Dendritic cell treated with granulocyte-macrophage colony-stimulating factor and Interleukin-4, amounts not matched to agents 40 ng/mL and 50 ng/mL, for 4 days (primary cell): ENCODE measurements around the gene TIMM17B.
A peak's percentile ranks its signal among the peaks of the same experiment; 100 is the strongest.

Experiments
- H3K27ac Mint-ChIP-seq: one replicate; pipeline ENCODE4 v1.8.0; 2022; ENCODE audit warnings: mild to moderate bottlenecking, mixed read lengths
- H3K27me3 Mint-ChIP-seq: one replicate; pipeline ENCODE4 v1.8.0; 2022; ENCODE audit warnings: mild to moderate bottlenecking, mixed read lengths
- H3K36me3 Mint-ChIP-seq: one replicate; pipeline ENCODE4 v1.8.0; 2022; ENCODE audit warnings: low read depth, mixed read lengths
- H3K4me1 Mint-ChIP-seq: one replicate; pipeline ENCODE4 v1.8.0; 2022; ENCODE audit warnings: low read depth, mixed read lengths
- H3K4me3 Mint-ChIP-seq: one replicate; pipeline ENCODE4 v1.8.0; 2022; ENCODE audit warnings: mild to moderate bottlenecking, moderate library complexity, mixed read lengths
- H3K9me3 Mint-ChIP-seq: one replicate; pipeline ENCODE4 v1.8.0; 2022; ENCODE audit warnings: mixed read lengths
- intact Hi-C: fragments of 100-400 bp; cut with micrococcal nuclease; formaldehyde crosslinking; loops from one replicate; pipeline ENCODE4 v1.15.0; 2022

TIMM17B gene

GRCh38 chrX:48913605-48914366 is 16.2 kb upstream of the TIMM17B start:
- peak overlapping the region; percentile 79 for H3K27ac Mint-ChIP-seq
- no peaks in the 10 kb centered on the region for H3K9me3 Mint-ChIP-seq
- no peaks in the 10 kb centered on the region for H3K27me3 Mint-ChIP-seq
- intact Hi-C loops, result no loop called here
- H3K36me3 Mint-ChIP-seq, result peaks cover 59% of the 10 kb centered on the region
- no peak overlapping the region for H3K4me3 Mint-ChIP-seq
- H3K4me1 Mint-ChIP-seq, result peaks cover 56% of the 10 kb centered on the region

- H3K27ac Mint-ChIP-seq, result peak within 1 kb of the TSS; percentile 91
- H3K9me3 Mint-ChIP-seq, result no peaks in the 10 kb centered on the region
- peak within 1 kb of the TSS; percentile 97 for H3K4me3 Mint-ChIP-seq
- peaks cover 40% of the 10 kb centered on the region for H3K4me1 Mint-ChIP-seq
- H3K27me3 Mint-ChIP-seq, result no peaks in the 10 kb centered on the region
- intact Hi-C loops, result no loop called here
- H3K36me3 Mint-ChIP-seq, result peaks cover 61% of the 10 kb centered on the region
These were observed 14.0 kb upstream of the TIMM17B start, which contains the start of gene SLC35A2 for GRCh38 chrX:48911412-48912182. TSS of gene SLC35A2 (minus strand) at chrX:48911646. CDS start at chrX:48911636, 10 bp downstream.

- Mint-ChIP-seq H3K36me3 (peaks cover 68% of the 10 kb centered on the region), H3K4me1 (peaks cover 40% of the 10 kb centered on the region), H3K9me3 (no peaks in the 10 kb centered on the region)
These were observed 13.4 kb upstream of the TIMM17B start for GRCh38 chrX:48910926-48911411.

DNA sequence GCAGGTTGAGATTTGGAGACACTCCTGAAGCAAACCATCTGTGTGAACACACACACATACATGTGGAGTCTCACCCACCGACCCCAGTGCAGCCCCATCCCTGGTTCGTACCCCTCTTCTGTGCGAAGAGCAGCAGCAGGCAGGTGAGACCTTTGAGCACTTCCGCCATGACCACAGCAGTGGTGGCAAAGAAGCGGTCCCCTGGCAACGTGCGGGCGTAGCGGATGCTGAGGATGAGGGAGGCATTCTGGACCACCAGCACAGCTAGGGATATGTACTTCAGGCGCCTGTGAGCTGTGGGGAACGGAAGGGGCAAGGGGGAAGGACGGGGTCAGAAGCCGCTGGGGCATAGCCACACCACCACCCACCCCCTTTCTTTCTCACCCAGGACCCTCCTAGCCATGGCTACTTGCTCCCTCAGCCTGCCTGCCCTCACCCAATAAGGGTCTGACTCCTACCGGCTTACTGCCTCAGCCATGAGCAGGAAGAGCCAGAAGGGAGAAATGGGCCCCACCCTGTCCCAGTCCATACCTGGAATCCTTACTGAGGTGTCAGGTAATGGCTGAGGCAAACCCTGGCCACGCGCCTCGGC is 12.2 kb upstream of the TIMM17B start:
- no peak overlapping the region for H3K27ac Mint-ChIP-seq

More at GRCh38 chrX:48910926-48911411, 13.4 kb upstream of the TIMM17B start:
- Mint-ChIP-seq H3K27ac (peak overlapping the region; percentile 91), H3K27me3 (no peaks in the 10 kb centered on the region), H3K4me3 (peak overlapping the region; percentile 97)
- intact Hi-C loops, result no loop called here

DNA sequence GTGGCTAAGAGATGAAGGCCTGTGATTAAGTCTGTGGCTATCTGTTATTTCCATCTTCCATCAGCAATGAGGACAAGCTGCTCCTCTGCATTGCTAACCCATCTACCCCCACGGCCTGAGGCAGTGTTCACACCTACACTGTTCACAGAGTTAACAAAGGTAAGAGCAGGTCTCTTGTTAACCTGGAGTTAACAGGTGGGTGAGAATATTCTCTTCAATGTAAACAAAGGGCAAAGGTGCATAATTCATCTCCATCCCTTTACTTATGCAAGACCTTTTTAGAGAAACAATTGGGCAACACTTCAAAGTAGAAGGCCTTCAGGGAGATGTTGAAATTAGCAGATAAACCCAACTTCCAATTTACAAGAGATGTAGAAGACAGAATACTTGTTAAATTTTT is 11.0 kb upstream of the TIMM17B start:
- Mint-ChIP-seq H3K4me3 (no peak overlapping the region), H3K27ac (no peak overlapping the region), H3K27me3 (no peaks in the 10 kb centered on the region), H3K4me1 (peaks cover 22% of the 10 kb centered on the region), H3K36me3 (peaks cover 68% of the 10 kb centered on the region), H3K9me3 (no peaks in the 10 kb centered on the region)
- intact Hi-C loops, result no loop called here

More for the DNA sequence above, 12.2 kb upstream of the TIMM17B start:
- Mint-ChIP-seq H3K36me3 (peaks cover 68% of the 10 kb centered on the region), H3K4me1 (peaks cover 34% of the 10 kb centered on the region), H3K9me3 (no peaks in the 10 kb centered on the region), H3K4me3 (no peak overlapping the region), H3K27me3 (no peaks in the 10 kb centered on the region)
- intact Hi-C loops, result no loop called here

- Mint-ChIP-seq H3K9me3 (no peaks in the 10 kb centered on the region), H3K27me3 (no peaks in the 10 kb centered on the region), H3K4me1 (peaks cover 3% of the 10 kb centered on the region), H3K27ac (no peak overlapping the region), H3K4me3 (no peak overlapping the region), H3K36me3 (peaks cover 83% of the 10 kb centered on the region)
- intact Hi-C loops, result no loop called here
These were observed 7.7 kb upstream of the TIMM17B start for GRCh38 chrX:48905090-48905790.

DNA sequence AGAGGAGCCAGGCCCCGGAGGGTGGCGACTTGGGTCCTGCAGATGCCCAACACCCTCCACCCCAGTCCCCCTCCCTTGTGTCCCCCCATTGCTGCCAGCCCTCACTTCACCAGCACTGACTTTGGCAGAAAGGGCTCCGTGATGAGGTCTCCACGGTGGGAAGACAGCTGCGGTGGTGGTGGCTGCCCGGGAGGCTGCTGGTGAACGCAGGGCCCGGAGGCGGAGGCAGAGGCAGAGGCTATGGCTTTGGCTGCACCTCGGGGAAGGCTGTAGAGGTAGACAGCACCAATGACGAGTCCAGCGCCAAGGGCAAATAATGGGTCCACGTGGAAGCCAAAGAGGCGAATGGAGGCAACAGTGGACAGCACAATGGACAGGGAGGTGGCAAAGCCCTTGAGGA is 7.1 kb upstream of the TIMM17B start:
- Mint-ChIP-seq H3K4me3 (no peak overlapping the region), H3K4me1 (no peaks in the 10 kb centered on the region), H3K9me3 (no peaks in the 10 kb centered on the region), H3K27ac (no peak overlapping the region), H3K27me3 (no peaks in the 10 kb centered on the region), H3K36me3 (peaks cover 83% of the 10 kb centered on the region)
- intact Hi-C loops, result loop anchor here (5.0 kb wide), 1 partner anchor 43 kb away; no protein-coding TSS in a partner anchor

DNA sequence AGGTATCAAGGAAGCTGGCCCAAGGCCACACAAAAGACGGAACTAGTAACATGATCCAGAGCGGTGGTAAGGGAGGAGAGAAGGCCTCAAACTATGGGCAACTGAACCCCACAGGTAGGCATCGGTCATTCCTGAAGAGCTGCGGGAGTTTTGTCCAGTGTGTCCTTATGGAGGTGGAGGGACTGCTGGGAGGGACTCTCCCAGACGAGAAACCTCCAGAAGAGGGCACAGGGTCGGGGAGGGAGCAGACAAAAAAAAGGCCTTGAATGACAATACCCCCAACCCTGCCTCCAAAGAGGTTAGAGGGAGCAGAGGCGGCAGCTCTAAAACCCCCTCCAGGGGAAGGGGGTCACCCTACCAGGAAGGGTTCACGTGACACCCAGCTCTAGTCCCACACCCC is 6.6 kb upstream of the TIMM17B start:
- no peaks in the 10 kb centered on the region for H3K27me3 Mint-ChIP-seq
- H3K36me3 Mint-ChIP-seq, result peaks cover 83% of the 10 kb centered on the region
- H3K27ac Mint-ChIP-seq, result no peak overlapping the region
- no peaks in the 10 kb centered on the region for H3K4me1 Mint-ChIP-seq
- intact Hi-C loops, result loop anchor here (5.0 kb wide), 1 partner anchor 43 kb away; no protein-coding TSS in a partner anchor
- H3K4me3 Mint-ChIP-seq, result no peak overlapping the region
- H3K9me3 Mint-ChIP-seq, result no peaks in the 10 kb centered on the region

DNA sequence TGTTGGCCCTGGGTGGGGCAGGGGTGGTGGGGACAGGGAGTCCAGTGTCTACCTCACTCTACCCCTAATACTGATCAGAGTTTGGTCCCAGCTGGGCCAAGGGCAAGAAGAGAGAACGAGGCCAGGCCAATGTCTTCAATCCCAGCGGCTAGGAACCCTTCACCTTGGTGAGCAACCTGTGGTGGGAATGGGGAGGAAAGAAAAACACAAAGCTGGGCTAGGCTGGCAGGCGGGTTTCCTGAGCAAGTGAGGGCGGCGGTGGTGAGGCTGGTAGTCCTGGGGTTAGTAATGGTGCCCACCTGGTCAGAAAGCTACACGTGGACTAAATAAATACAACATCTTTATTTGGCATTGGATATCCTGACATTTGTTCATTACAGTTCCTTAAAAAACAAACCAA is 5.7 kb upstream of the TIMM17B start:
- intact Hi-C loops, result loop anchor here (5.0 kb wide), 1 partner anchor 44 kb away; no protein-coding TSS in a partner anchor
- peaks cover 77% of the 10 kb centered on the region for H3K36me3 Mint-ChIP-seq
- peaks cover 1% of the 10 kb centered on the region for H3K4me1 Mint-ChIP-seq
- H3K4me3 Mint-ChIP-seq, result no peak overlapping the region
- no peaks in the 10 kb centered on the region for H3K9me3 Mint-ChIP-seq
- no peaks in the 10 kb centered on the region for H3K27me3 Mint-ChIP-seq
- H3K27ac Mint-ChIP-seq, result no peak overlapping the region

DNA sequence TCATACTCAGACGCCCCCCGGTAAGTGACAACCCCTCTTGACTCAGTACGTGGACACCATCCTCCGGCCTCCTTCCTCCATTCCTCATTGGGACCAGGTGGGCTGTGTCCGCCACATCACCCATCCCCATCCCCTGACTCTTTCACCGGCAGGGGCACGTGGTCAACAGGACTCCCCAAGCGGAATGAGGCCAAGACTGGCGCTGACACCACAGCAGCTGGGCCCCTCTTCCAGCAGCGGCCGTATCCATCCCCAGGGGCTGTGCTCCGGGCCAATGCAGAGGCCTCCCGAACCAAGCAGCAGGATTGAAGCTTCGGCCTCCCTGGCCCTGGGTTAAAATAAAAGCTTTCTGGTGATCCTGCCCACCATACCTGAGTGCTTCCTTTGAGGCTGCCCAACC is 5.2 kb upstream of the TIMM17B start:
- intact Hi-C loops, result loop anchor here (5.0 kb wide), 1 partner anchor 45 kb away; no protein-coding TSS in a partner anchor
- Mint-ChIP-seq H3K4me3 (no peak overlapping the region), H3K27ac (no peak overlapping the region), H3K27me3 (no peaks in the 10 kb centered on the region), H3K9me3 (no peaks in the 10 kb centered on the region), H3K4me1 (peaks cover 5% of the 10 kb centered on the region), H3K36me3 (peaks cover 79% of the 10 kb centered on the region)

- Mint-ChIP-seq H3K4me1 (peaks cover 5% of the 10 kb centered on the region), H3K9me3 (no peaks in the 10 kb centered on the region), H3K36me3 (peaks cover 80% of the 10 kb centered on the region), H3K27ac (no peak overlapping the region), H3K27me3 (no peaks in the 10 kb centered on the region), H3K4me3 (no peak overlapping the region)
- intact Hi-C loops, result loop anchor here (5.0 kb wide), 1 partner anchor 45 kb away; no protein-coding TSS in a partner anchor
These were observed 4.6 kb upstream of the TIMM17B start for GRCh38 chrX:48902135-48902534.

DNA sequence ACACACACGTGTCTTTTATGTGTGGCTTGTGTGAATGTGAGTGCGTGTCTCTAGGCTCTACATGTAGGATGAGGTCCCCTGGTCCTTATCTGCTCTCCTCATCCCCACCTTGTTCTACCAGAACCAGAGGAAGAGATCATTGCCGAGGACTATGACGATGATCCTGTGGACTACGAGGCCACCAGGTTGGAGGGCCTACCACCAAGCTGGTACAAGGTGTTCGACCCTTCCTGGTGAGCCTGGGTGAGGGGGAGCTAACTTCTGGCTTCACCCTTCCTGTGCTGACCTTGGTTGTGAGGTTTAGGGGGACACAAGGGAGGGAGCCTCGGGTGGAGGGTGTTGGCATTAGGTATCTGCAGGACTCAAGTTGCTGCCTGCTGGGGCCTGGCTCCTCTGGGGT is 3.5 kb upstream of the TIMM17B start:
- Mint-ChIP-seq H3K9me3 (no peaks in the 10 kb centered on the region), H3K4me1 (peaks cover 5% of the 10 kb centered on the region), H3K4me3 (no peak overlapping the region), H3K36me3 (peaks cover 72% of the 10 kb centered on the region), H3K27ac (no peak overlapping the region), H3K27me3 (no peaks in the 10 kb centered on the region)
- intact Hi-C loops, result loop anchor here (5.0 kb wide), 1 partner anchor 46 kb away; no protein-coding TSS in a partner anchor

- no peak overlapping the region for H3K4me3 Mint-ChIP-seq
- H3K4me1 Mint-ChIP-seq, result peaks cover 14% of the 10 kb centered on the region
- no peak overlapping the region for H3K27ac Mint-ChIP-seq
- no peaks in the 10 kb centered on the region for H3K9me3 Mint-ChIP-seq
- H3K27me3 Mint-ChIP-seq, result no peaks in the 10 kb centered on the region
- intact Hi-C loops, result loop anchor here (5.0 kb wide), 2 partner anchors 58 to 97 kb away; partner anchors contain the start of genes HDAC6 and OTUD5
- H3K36me3 Mint-ChIP-seq, result peaks cover 64% of the 10 kb centered on the region
These were observed 1.5 kb upstream of the TIMM17B start for GRCh38 chrX:48899078-48899410.
